SJCRH30 (cell line): ENCODE data around the gene BACE2. TPM values are rescaled to one million over a fixed set of nuclear protein-coding genes. Genes with fewer than 3 reads are reported as not detected.

Experiments
- DNase-seq, 2 experiments: peaks; one replicate each; pipeline ENCODE4 v3.0.0-alpha.2; 2015 to 2020
- H3K27ac ChIP-seq: fragments of 250-450 bp; sonication (Bioruptor Pico); 2 replicates; pipeline ENCODE4 v1.5.1; 2020; ENCODE audit warnings: mild to moderate bottlenecking, moderate library complexity
- H3K27me3 ChIP-seq: fragments of 250-450 bp; sonication (Bioruptor Pico); 2 replicates; pipeline ENCODE4 v1.5.1; 2020; ENCODE audit warnings: mild to moderate bottlenecking, moderate library complexity
- H3K36me3 ChIP-seq: fragments of 250-450 bp; sonication (Bioruptor Pico); 2 replicates; pipeline ENCODE4 v1.5.1; 2020; ENCODE audit warnings: mild to moderate bottlenecking, moderate library complexity
- H3K4me1 ChIP-seq: fragments of 250-450 bp; sonication (Bioruptor Pico); 2 replicates; pipeline ENCODE4 v1.5.1; 2020; ENCODE audit warnings: mild to moderate bottlenecking, moderate library complexity
- H3K4me3 ChIP-seq: fragments of 250-450 bp; sonication (Bioruptor Pico); 2 replicates; pipeline ENCODE4 v1.5.1; 2020; ENCODE audit warnings: mild to moderate bottlenecking, moderate library complexity
- H3K9me3 ChIP-seq: fragments of 250-450 bp; sonication (Bioruptor Pico); replicated peaks from 2 replicates; pipeline ENCODE4 v1.5.1; 2020; ENCODE audit warnings: mild to moderate bottlenecking, moderate library complexity
- total RNA-seq: library from RNA; depleted of rRNA; stranded (reverse); fragments of >200 nt; shearing (Covaris generic); gene quantifications from 2 replicates; pipeline ENCODE4 v1.2.3, GENCODE V29; 2014; rRNA removed

BACE2 gene
- total RNA-seq, 1 experiment from 2014 or later: not detected

GRCh38 chr21:41327753-41328152 lies 159.8 kb downstream of the BACE2 start:
- Histone ChIP-seq H3K36me3 (no peaks in the 10 kb centered on the region), H3K27ac (no peak overlapping the region), H3K9me3 (no peaks in the 10 kb centered on the region), H3K4me3 (no peak overlapping the region), H3K27me3 (peaks cover 7% of the 10 kb centered on the region; the same call in 1 of the 2 replicates), H3K4me1 (no peaks in the 10 kb centered on the region)
- no peak for DNase-seq

GRCh38 chr21:41328660-41329607 lies 161.0 kb downstream of the BACE2 start:
- Histone ChIP-seq H3K4me3 (no peak overlapping the region), H3K9me3 (no peaks in the 10 kb centered on the region), H3K36me3 (no peaks in the 10 kb centered on the region), H3K27ac (no peak overlapping the region), H3K4me1 (no peaks in the 10 kb centered on the region), H3K27me3 (peaks cover under 1% of the 10 kb centered on the region; the same call in 1 of the 2 replicates)
- DNase-seq: no peak

Other genes with a start within 250 kb of the BACE2 start
- not detected in 2 replicates for gene FAM3B, start 148.6 kb downstream of the BACE2 start, total RNA-seq
- gene MX2, start 193.9 kb downstream of the BACE2 start, total RNA-seq: not detected in 2 replicates